KMS-11 (cell line): ENCODE results near the gene METTL15.
A peak's percentile ranks its signal among the peaks of the same experiment; 100 is the strongest.

ENCODE experiments used
- H2AFZ ChIP-seq: fragments of 200-600 bp; sonication (generic); 2 replicates; pipeline ENCODE4 v1.6.1; 2016; ENCODE audit warnings: antibody characterized with exemption, mixed run types, low read depth
- H3K27ac ChIP-seq: fragments of 200-600 bp; sonication (generic); 2 replicates; pipeline ENCODE4 v1.6.1; 2016; ENCODE audit warnings: mild to moderate bottlenecking, mixed run types
- H3K27me3 ChIP-seq: fragments of 200-600 bp; sonication (generic); 2 replicates; pipeline ENCODE4 v1.6.1; 2017; ENCODE audit warnings: mild to moderate bottlenecking, low read depth, mixed run types, moderate library complexity; ENCODE audit not compliant: insufficient read depth
- H3K36me3 ChIP-seq: fragments of 200-600 bp; sonication (generic); 2 replicates; pipeline ENCODE4 v1.6.1; 2017; ENCODE audit warnings: mild to moderate bottlenecking, mixed run types; ENCODE audit not compliant: insufficient read depth
- H3K4me1 ChIP-seq: fragments of 200-600 bp; sonication (generic); 2 replicates; pipeline ENCODE4 v1.6.1; 2016; ENCODE audit warnings: mild to moderate bottlenecking, low read depth, mixed run types; ENCODE audit not compliant: poor library complexity, severe bottlenecking
- H3K4me2 ChIP-seq: fragments of 200-600 bp; sonication (generic); 2 replicates; pipeline ENCODE4 v1.7.0; 2016; ENCODE audit warnings: mild to moderate bottlenecking, mixed run types
- H3K4me3 ChIP-seq: fragments of 200-600 bp; sonication (generic); IDR thresholded peaks from 2 replicates; pipeline ENCODE4 v1.6.1; 2017; ENCODE audit warnings: low read depth, low read length, mixed read lengths; ENCODE audit not compliant: insufficient read depth
- H3K79me2 ChIP-seq: fragments of 200-600 bp; sonication (generic); 2 replicates; pipeline ENCODE4 v1.6.1; 2016; ENCODE audit warnings: low read depth, mixed run types; ENCODE audit not compliant: insufficient read depth
- H3K9ac ChIP-seq: fragments of 200-600 bp; sonication (generic); 2 replicates; pipeline ENCODE4 v1.6.1; 2016; ENCODE audit warnings: mild to moderate bottlenecking, mixed run types
- H4K20me1 ChIP-seq: fragments of 200-600 bp; sonication (generic); 2 replicates; pipeline ENCODE4 v1.6.1; 2016; ENCODE audit warnings: mild to moderate bottlenecking, mixed run types; ENCODE audit not compliant: insufficient read depth
- TF ChIP-seq, protein P1 (sequence below): fragments of 200-600 bp; sonication (generic); conservative IDR thresholded peaks from 2 replicates; pipeline ENCODE4 v1.6.1; 2017; ENCODE audit warnings: low read depth, mild to moderate bottlenecking, antibody characterized with exemption, low read length, moderate library complexity, mixed read lengths

Gene METTL15, protein sequence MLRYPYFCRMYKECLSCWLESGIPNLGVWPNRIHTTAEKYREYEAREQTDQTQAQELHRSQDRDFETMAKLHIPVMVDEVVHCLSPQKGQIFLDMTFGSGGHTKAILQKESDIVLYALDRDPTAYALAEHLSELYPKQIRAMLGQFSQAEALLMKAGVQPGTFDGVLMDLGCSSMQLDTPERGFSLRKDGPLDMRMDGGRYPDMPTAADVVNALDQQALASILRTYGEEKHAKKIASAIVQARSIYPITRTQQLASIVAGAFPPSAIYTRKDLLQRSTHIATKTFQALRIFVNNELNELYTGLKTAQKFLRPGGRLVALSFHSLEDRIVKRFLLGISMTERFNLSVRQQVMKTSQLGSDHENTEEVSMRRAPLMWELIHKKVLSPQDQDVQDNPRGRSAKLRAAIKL

DNA sequence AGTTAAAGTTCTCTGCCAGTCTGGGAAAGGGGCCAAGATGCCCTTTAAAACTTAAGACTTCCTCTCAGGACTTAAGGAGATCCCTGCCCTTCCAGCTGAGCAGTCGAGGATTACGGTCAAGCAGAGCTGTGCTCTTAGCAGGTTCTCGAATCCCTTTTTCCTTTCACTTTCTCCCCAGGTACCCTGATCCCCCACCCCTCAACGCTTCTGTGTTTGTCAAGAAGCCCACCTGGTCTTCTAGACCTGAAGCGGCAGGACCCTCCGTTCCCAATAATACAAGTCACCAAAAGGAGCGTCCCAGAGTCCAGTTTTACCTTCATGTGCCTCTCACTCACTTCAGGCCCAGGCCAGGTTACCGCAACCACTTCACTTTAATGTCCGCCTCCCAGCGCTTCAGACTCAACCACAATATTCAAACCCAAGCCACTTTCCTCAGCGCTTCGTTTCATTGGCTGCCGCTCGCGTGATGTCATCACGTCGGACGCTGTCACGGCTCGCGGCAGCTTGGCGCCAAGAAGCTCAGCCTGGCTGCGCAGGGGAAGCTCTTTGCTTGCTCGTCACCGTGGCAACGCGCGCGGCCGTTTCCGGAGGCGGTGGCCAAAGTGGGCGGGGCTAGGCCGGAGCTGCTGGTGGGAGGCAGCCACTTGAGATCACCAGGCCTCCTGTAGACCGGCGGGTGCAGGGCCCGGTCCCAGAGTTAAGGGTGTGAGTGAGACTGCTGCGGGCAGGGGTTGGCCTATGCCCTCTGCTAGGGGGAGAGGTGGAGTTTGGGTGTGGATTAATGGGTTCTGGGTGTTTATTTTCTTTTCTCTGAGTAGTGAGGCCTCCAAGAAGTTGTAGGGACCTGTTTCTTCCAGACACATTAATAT lies at the start of gene METTL15, which contains the start of gene KIF18A:
METTL15 (plus strand) TSS at position 639 of the 869 bp plus-strand sequence. CDS start 4,947 bp downstream, outside the sequence.
KIF18A (minus strand) TSS at position 407 of the 869 bp plus-strand sequence. CDS start 10,209 bp downstream, outside the sequence.
- peak within 1 kb of the TSS; percentile 78 for H3K9ac ChIP-seq
- no peak within 1 kb of the TSS for H3K4me3 ChIP-seq
- H3K79me2 ChIP-seq: peaks cover 78% of the 10 kb centered on the region
- H3K27ac ChIP-seq: peak within 1 kb of the TSS; percentile 91
- no peaks in the 10 kb centered on the region for H3K27me3 ChIP-seq
- H4K20me1 ChIP-seq: no peaks in the 10 kb centered on the region
- TF ChIP-seq, protein P1, sequence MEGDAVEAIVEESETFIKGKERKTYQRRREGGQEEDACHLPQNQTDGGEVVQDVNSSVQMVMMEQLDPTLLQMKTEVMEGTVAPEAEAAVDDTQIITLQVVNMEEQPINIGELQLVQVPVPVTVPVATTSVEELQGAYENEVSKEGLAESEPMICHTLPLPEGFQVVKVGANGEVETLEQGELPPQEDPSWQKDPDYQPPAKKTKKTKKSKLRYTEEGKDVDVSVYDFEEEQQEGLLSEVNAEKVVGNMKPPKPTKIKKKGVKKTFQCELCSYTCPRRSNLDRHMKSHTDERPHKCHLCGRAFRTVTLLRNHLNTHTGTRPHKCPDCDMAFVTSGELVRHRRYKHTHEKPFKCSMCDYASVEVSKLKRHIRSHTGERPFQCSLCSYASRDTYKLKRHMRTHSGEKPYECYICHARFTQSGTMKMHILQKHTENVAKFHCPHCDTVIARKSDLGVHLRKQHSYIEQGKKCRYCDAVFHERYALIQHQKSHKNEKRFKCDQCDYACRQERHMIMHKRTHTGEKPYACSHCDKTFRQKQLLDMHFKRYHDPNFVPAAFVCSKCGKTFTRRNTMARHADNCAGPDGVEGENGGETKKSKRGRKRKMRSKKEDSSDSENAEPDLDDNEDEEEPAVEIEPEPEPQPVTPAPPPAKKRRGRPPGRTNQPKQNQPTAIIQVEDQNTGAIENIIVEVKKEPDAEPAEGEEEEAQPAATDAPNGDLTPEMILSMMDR: no peak
- peak within 1 kb of the TSS; percentile 94 for H3K4me2 ChIP-seq
- peak within 1 kb of the TSS; percentile 70 for H2AFZ ChIP-seq
- H3K4me1 ChIP-seq: peaks cover 49% of the 10 kb centered on the region
- H3K36me3 ChIP-seq: no peaks in the 10 kb centered on the region

DNA sequence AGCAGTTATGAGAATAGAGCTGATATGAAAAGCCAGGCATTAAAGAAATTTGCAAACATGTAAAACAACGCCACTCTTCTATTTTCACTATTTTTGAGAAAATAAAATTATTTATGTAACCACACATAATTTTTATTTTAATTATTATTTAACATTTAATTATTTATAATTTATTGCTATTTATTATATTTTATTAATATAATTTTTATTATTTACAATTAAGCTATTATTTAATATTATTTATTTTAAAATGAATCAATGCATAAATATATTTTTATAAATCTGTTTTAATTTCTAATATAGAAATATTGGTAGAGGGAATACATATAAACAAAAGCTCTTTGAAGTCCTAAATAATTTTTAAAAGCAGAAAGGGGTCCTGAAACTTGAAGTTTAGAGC lies 36.9 kb upstream of the METTL15 start:
- Histone ChIP-seq H4K20me1 (no peaks in the 10 kb centered on the region), H2AFZ (no peak overlapping the region), H3K36me3 (no peaks in the 10 kb centered on the region; the same call in 1 of the 2 replicates), H3K27ac (no peak overlapping the region), H3K4me1 (no peaks in the 10 kb centered on the region), H3K4me2 (no peak overlapping the region), H3K79me2 (no peaks in the 10 kb centered on the region), H3K27me3 (no peaks in the 10 kb centered on the region), H3K4me3 (no peak overlapping the region), H3K9ac (no peak overlapping the region)
- TF ChIP-seq, protein P1: no peak

DNA sequence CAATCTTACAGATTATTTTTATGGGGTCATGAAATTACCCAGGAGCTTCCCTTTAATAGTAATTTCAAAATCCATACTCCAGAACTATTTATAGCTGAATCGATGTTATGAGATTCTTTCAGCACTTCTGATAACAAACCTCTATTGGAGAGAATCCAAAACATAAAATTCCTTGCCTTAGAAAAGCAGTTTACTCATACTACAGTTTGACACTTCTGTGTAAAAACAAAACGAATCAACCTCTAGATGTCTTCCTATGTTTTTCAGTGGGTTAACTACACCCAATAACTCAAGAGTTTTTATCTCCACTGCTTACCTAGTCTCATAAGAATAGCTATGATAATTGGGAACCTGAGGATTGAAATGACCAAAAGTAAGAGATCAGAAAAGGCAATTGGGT lies 35.9 kb upstream of the METTL15 start:
- no peak overlapping the region for H3K9ac ChIP-seq
- H3K36me3 ChIP-seq: no peaks in the 10 kb centered on the region; the same call in 1 of the 2 replicates
- no peaks in the 10 kb centered on the region for H3K27me3 ChIP-seq
- H2AFZ ChIP-seq: no peak overlapping the region
- H3K4me1 ChIP-seq: no peaks in the 10 kb centered on the region
- H3K4me3 ChIP-seq: no peak overlapping the region
- H4K20me1 ChIP-seq: no peaks in the 10 kb centered on the region
- H3K4me2 ChIP-seq: no peak overlapping the region
- H3K79me2 ChIP-seq: no peaks in the 10 kb centered on the region
- TF ChIP-seq, protein P1: no peak
- no peak overlapping the region for H3K27ac ChIP-seq

DNA sequence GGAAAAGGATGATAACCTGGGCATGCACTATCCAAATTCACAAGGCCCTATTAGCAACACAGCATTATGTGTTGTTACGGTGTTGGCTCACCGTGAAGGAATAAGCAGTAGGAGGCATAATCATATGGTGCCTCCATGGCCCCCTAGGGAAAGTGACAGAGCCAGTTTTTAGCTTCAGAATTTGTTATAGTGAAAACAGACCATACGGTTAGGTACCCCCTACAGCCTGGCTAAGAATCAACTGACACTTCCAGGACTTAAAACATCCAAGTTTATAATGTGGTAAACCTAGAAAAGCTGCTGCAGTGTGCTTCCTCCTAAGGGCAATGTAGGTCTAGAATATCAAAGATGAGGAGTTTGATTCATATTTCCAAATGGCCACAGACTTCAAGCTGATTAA lies 30.7 kb upstream of the METTL15 start:
- no peak overlapping the region for H3K9ac ChIP-seq
- no peaks in the 10 kb centered on the region for H4K20me1 ChIP-seq
- no peak overlapping the region for H3K4me3 ChIP-seq
- H3K79me2 ChIP-seq: no peaks in the 10 kb centered on the region
- no peak overlapping the region for H2AFZ ChIP-seq
- TF ChIP-seq, protein P1: no peak
- peaks cover 3% of the 10 kb centered on the region; the same call in 1 of the 2 replicates for H3K36me3 ChIP-seq
- H3K27ac ChIP-seq: no peak overlapping the region
- H3K27me3 ChIP-seq: no peaks in the 10 kb centered on the region
- H3K4me1 ChIP-seq: no peaks in the 10 kb centered on the region
- no peak overlapping the region for H3K4me2 ChIP-seq
